PC-3 (cell line): ENCODE results near the gene INPP5D. TPM values are rescaled to one million over a fixed set of nuclear protein-coding genes. Genes with fewer than 3 reads are reported as not detected.

Source experiments
- ATAC-seq: fragments of 200-7000 bp; cut with Tn5 transposase; 2 replicates; pipeline ENCODE4 v1.9.1; 2020; ENCODE audit warnings: mild to moderate bottlenecking, moderate library complexity
- BruUV-seq: library from RNA; stranded (reverse); fragments of 400-500 nt; replicated peaks from 2 replicates; lab custom pipeline; 2021; lab: Mats Ljungman, UMichigan
- CTCF ChIA-PET: fragments of 300-600 bp; sonication (Branson Sonifier 250); formaldehyde crosslinking; loops from one replicate; lab custom pipeline; 2022; ENCODE audit warnings: antibody characterized with exemption; lab: Charles Lee
- POLR2A ChIA-PET: fragments of 300-600 bp; sonication (Branson Sonifier 250); formaldehyde crosslinking; loops from one replicate; lab custom pipeline; 2022; ENCODE audit warnings: antibody characterized with exemption; ENCODE audit not compliant: unreplicated experiment; lab: Charles Lee
- DNase-seq: peaks from one replicate; pipeline ENCODE4 v3.0.0-alpha.2; 2015
- H2AFZ ChIP-seq: fragments of 300-600 bp; sonication (generic); 2 replicates; pipeline ENCODE4 v1.6.0; 2016; ENCODE audit warnings: antibody characterized with exemption, low read length
- H3F3A ChIP-seq: fragments of 300-600 bp; sonication (generic); one replicate; pipeline ENCODE4 v1.6.0; 2017; ENCODE audit warnings: antibody characterized with exemption, low read length, control low read depth, mild to moderate bottlenecking; ENCODE audit not compliant: unreplicated experiment
- H3K27ac ChIP-seq: fragments of 300-600 bp; sonication (generic); 2 replicates; pipeline ENCODE4 v1.5.1; 2016; ENCODE audit warnings: mild to moderate bottlenecking, low read length
- H3K27me3 ChIP-seq: fragments of 300-600 bp; sonication (generic); 2 replicates; pipeline ENCODE4 v1.6.1; 2016; ENCODE audit warnings: low read length, mixed read lengths
- H3K36me3 ChIP-seq: fragments of 300-600 bp; sonication (generic); 2 replicates; pipeline ENCODE4 v1.6.1; 2016; ENCODE audit warnings: low read depth, mixed run types, low read length, mixed read lengths
- H3K4me1 ChIP-seq: fragments of 300-600 bp; sonication (generic); 2 replicates; pipeline ENCODE4 v1.5.1; 2016; ENCODE audit warnings: low read length; ENCODE audit not compliant: insufficient read depth
- H3K4me2 ChIP-seq: fragments of 300-600 bp; sonication (generic); 2 replicates; pipeline ENCODE4 v1.6.0; 2016; ENCODE audit warnings: low read length
- H3K4me3 ChIP-seq: fragments of 300-600 bp; sonication (generic); 2 replicates; pipeline ENCODE4 v1.5.1; 2016; ENCODE audit warnings: mild to moderate bottlenecking, low read length, mixed read lengths
- H3K79me2 ChIP-seq: fragments of 300-600 bp; sonication (generic); 2 replicates; pipeline ENCODE4 v1.6.1; 2017; ENCODE audit warnings: low read length, mixed read lengths
- H3K9ac ChIP-seq: fragments of 300-600 bp; sonication (generic); 2 replicates; pipeline ENCODE4 v1.6.0; 2016; ENCODE audit warnings: mild to moderate bottlenecking, low read length
- H3K9me2 ChIP-seq: fragments of 300-600 bp; sonication (generic); replicated peaks from 2 replicates; pipeline ENCODE4 v1.6.1; 2016; ENCODE audit warnings: mixed run types, low read length, mixed read lengths
- H3K9me3 ChIP-seq: fragments of 300-600 bp; sonication (generic); 2 replicates; pipeline ENCODE4 v1.6.1; 2016; ENCODE audit warnings: low read length, mixed read lengths
- H4K20me1 ChIP-seq: fragments of 300-600 bp; sonication (generic); 2 replicates; pipeline ENCODE4 v1.6.1; 2016; ENCODE audit warnings: low read length, mixed read lengths
- EZH2 ChIP-seq: fragments of 300-600 bp; sonication (generic); IDR thresholded peaks from one replicate; pipeline ENCODE4 v1.6.1; 2017; ENCODE audit warnings: antibody characterized with exemption, mild to moderate bottlenecking, low read length; ENCODE audit not compliant: unreplicated experiment
- EZH2phosphoT487 ChIP-seq: fragments of 300-600 bp; sonication (generic); IDR thresholded peaks from 2 replicates; pipeline ENCODE4 v1.6.1; 2018; ENCODE audit warnings: mild to moderate bottlenecking, antibody characterized with exemption, low read length, borderline replicate concordance
- intact Hi-C: fragments of 100-400 bp; cut with micrococcal nuclease; formaldehyde crosslinking; loops from 2 replicates; pipeline ENCODE4 v1.9.0; 2023
- total RNA-seq: library from RNA; depleted of rRNA; stranded (reverse); fragments of >200 nt; gene quantifications from 2 replicates; pipeline ENCODE4 v1.2.3, GENCODE V29; 2014
- TF ChIP-seq, protein P1 (sequence below): fragments of 300-600 bp; sonication (generic); conservative IDR thresholded peaks from 2 replicates; pipeline ENCODE4 v1.5.1; 2017; ENCODE audit warnings: antibody characterized with exemption, low read depth, mild to moderate bottlenecking, low read length

The INPP5D gene
- total RNA-seq, 1 experiment from 2014 or later: 0.26 TPM

DNA sequence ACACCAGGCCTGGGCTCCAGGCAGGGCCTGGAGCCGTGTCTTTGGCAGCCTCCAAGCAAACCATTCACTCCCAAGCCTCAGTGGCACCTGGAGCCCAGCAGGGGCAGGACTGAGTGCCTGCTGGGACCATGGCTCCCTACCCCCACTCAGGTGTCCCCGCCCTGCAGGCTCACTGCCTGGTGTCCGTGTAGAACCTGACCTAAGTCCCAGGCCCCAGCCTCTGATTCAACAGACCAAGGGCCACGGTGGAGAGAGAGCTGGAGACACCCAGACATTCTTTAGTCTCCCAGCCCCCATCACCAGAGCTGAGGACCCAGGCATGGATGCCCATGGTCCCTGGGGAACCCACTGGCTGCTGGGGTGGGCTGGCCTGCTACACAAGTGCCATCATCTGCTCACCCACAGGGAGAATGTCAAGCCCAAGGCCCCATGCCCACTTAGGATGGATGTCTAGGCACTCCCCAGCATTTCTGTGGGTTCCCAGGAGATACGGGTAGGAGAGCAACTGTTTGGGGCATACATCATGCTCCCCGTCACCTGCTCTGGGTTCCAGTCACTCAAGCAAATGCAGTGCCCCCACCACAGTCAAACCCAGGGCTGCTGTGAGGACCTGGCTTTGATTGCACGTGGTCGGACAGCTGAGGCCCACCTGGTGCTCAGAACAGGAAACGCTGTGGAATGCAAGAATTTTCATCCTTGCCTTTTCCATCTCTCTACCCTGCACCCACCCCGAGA is 148.4 kb downstream of the INPP5D start:
- Histone ChIP-seq H3K79me2 (no peaks in the 10 kb centered on the region), H4K20me1 (no peaks in the 10 kb centered on the region), H3F3A (no peaks in the 10 kb centered on the region), H3K36me3 (no peaks in the 10 kb centered on the region), H3K4me1 (peaks cover 37% of the 10 kb centered on the region), H3K27ac (no peak overlapping the region), H3K4me3 (no peak overlapping the region), H3K9ac (no peak overlapping the region), H3K9me3 (no peaks in the 10 kb centered on the region), H3K27me3 (no peaks in the 10 kb centered on the region), H2AFZ (no peak overlapping the region), H3K9me2 (no peaks in the 10 kb centered on the region), H3K4me2 (no peak overlapping the region; the same call in 1 of the 2 replicates)
- TF ChIP-seq EZH2phosphoT487 (no peak), EZH2 (no peak)
- TF ChIP-seq, protein P1, sequence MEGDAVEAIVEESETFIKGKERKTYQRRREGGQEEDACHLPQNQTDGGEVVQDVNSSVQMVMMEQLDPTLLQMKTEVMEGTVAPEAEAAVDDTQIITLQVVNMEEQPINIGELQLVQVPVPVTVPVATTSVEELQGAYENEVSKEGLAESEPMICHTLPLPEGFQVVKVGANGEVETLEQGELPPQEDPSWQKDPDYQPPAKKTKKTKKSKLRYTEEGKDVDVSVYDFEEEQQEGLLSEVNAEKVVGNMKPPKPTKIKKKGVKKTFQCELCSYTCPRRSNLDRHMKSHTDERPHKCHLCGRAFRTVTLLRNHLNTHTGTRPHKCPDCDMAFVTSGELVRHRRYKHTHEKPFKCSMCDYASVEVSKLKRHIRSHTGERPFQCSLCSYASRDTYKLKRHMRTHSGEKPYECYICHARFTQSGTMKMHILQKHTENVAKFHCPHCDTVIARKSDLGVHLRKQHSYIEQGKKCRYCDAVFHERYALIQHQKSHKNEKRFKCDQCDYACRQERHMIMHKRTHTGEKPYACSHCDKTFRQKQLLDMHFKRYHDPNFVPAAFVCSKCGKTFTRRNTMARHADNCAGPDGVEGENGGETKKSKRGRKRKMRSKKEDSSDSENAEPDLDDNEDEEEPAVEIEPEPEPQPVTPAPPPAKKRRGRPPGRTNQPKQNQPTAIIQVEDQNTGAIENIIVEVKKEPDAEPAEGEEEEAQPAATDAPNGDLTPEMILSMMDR: no peak
- peak; percentile 62 for DNase-seq
- peak; percentile 7; the same call in 1 of the 2 replicates for ATAC-seq
- ChIA-PET CTCF (interaction anchor here (2.1 kb wide), 1 partner anchor 43 kb away, joined by 5 read pairs; no protein-coding TSS in a partner anchor), POLR2A (interaction anchor here (0.6 kb wide), 1 partner anchor 297 kb away, joined by 6 read pairs; no protein-coding TSS in a partner anchor)
- intact Hi-C loops: loop anchor here (1.0 kb wide), 1 partner anchor 179 kb away; no protein-coding TSS in a partner anchor
- BruUV-seq: no TSS peak

DNA sequence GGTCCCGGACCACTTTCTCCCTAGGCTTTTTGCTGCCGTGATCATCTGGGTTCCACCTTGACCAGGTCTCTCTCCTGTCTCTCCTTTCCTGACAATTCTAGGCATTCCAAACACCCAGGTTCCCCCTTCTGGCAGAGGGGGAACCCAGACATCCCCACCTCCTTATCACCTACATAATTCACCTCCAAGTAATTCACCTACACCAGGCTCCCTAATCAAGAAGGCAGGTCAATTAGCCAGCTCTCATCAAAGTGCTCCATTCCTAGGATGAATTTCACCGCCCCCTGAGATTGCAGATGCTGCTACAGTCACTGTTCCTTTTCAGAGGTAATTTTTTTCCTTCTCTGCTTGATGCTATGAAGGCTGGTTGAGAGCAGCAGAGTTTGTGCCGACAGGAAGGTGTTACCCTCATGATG is 149.0 kb downstream of the INPP5D start:
- no peak overlapping the region for H3K4me3 ChIP-seq
- H3K79me2 ChIP-seq: no peaks in the 10 kb centered on the region
- no peaks in the 10 kb centered on the region for H4K20me1 ChIP-seq
- intact Hi-C loops: loop anchor here (1.0 kb wide), 1 partner anchor 180 kb away; no protein-coding TSS in a partner anchor
- DNase-seq (no peak), ATAC-seq (no peak; the same call in 1 of the 2 replicates)
- no peaks in the 10 kb centered on the region for H3K9me2 ChIP-seq
- peaks cover 37% of the 10 kb centered on the region for H3K4me1 ChIP-seq
- H3K27me3 ChIP-seq: no peaks in the 10 kb centered on the region
- peak overlapping the region; percentile 46; the same call in 1 of the 2 replicates for H3K4me2 ChIP-seq
- H3K27ac ChIP-seq: peak overlapping the region; percentile 50; the same call in 1 of the 2 replicates
- H3K9me3 ChIP-seq: no peaks in the 10 kb centered on the region
- no peak overlapping the region for H2AFZ ChIP-seq
- no peaks in the 10 kb centered on the region for H3F3A ChIP-seq
- H3K9ac ChIP-seq: no peak overlapping the region
- no TSS peak for BruUV-seq
- no peaks in the 10 kb centered on the region for H3K36me3 ChIP-seq
- TF ChIP-seq EZH2phosphoT487 (no peak), EZH2 (no peak)
- TF ChIP-seq, protein P1: no peak
- CTCF ChIA-PET: interaction anchor here (2.1 kb wide), 1 partner anchor 43 kb away, joined by 5 read pairs; no protein-coding TSS in a partner anchor
- POLR2A ChIA-PET: interaction anchor here (0.6 kb wide), 1 partner anchor 298 kb away, joined by 6 read pairs; no protein-coding TSS in a partner anchor
